ENCODE data around the gene ZNF630.
"Not testable (repeated sequence)": the region's sequence is repeated elsewhere in the genome, so short reads cannot be mapped to it uniquely, and the experiment has no call there.

DNA sequence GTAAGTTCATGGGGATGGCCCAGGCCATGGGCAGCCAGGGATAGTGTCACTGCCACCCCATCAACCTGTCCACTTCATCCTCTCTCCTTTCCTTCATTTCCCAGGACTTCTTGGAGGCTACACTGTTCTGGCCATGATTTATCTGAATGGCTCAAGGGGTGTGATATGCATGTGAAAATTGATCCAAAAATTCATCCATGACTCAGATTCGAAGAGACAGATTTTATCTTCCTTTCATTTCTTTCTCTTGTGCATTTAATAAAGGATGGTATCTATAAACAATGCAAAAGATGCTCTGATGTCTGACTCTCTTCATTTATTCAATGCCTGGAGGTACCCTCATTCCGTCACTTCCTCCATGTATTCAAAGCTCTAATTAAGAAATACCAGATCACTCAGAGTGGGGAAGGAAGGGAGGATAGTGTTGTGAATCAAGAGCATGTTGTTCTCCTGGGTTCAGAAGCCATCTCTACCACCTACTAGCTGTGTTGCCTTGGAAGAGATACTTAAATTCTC lies 61.9 kb downstream of the ZNF630 start:
- TF ChIP-seq, protein P1, sequence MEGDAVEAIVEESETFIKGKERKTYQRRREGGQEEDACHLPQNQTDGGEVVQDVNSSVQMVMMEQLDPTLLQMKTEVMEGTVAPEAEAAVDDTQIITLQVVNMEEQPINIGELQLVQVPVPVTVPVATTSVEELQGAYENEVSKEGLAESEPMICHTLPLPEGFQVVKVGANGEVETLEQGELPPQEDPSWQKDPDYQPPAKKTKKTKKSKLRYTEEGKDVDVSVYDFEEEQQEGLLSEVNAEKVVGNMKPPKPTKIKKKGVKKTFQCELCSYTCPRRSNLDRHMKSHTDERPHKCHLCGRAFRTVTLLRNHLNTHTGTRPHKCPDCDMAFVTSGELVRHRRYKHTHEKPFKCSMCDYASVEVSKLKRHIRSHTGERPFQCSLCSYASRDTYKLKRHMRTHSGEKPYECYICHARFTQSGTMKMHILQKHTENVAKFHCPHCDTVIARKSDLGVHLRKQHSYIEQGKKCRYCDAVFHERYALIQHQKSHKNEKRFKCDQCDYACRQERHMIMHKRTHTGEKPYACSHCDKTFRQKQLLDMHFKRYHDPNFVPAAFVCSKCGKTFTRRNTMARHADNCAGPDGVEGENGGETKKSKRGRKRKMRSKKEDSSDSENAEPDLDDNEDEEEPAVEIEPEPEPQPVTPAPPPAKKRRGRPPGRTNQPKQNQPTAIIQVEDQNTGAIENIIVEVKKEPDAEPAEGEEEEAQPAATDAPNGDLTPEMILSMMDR (IDR thresholded peaks at IDR 0.05), result not testable (repeated sequence)
- TF ChIP-seq POLR2AphosphoS5 (IDR thresholded peaks at IDR 0.05; ENCODE audit: low read depth, low read length), result not testable (repeated sequence)
- TF ChIP-seq, protein P2, sequence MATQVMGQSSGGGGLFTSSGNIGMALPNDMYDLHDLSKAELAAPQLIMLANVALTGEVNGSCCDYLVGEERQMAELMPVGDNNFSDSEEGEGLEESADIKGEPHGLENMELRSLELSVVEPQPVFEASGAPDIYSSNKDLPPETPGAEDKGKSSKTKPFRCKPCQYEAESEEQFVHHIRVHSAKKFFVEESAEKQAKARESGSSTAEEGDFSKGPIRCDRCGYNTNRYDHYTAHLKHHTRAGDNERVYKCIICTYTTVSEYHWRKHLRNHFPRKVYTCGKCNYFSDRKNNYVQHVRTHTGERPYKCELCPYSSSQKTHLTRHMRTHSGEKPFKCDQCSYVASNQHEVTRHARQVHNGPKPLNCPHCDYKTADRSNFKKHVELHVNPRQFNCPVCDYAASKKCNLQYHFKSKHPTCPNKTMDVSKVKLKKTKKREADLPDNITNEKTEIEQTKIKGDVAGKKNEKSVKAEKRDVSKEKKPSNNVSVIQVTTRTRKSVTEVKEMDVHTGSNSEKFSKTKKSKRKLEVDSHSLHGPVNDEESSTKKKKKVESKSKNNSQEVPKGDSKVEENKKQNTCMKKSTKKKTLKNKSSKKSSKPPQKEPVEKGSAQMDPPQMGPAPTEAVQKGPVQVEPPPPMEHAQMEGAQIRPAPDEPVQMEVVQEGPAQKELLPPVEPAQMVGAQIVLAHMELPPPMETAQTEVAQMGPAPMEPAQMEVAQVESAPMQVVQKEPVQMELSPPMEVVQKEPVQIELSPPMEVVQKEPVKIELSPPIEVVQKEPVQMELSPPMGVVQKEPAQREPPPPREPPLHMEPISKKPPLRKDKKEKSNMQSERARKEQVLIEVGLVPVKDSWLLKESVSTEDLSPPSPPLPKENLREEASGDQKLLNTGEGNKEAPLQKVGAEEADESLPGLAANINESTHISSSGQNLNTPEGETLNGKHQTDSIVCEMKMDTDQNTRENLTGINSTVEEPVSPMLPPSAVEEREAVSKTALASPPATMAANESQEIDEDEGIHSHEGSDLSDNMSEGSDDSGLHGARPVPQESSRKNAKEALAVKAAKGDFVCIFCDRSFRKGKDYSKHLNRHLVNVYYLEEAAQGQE (IDR thresholded peaks at IDR 0.05; ENCODE audit: insufficient read depth in 1 of 2, low read depth in 2 of 2, low read length in 1 of 2), result not testable (repeated sequence)
